Posterior vena cava (tissue), 2 donors: ENCODE data around the gene ADAM17. TPM values are rescaled to one million over a fixed set of nuclear protein-coding genes. Genes with fewer than 3 reads are reported as not detected.
"Not testable (repeated sequence)": the region's sequence is repeated elsewhere in the genome, so short reads cannot be mapped to it uniquely, and the experiment has no call there.

Experiments
- DNase-seq: peaks from one replicate; pipeline ENCODE4 v3.0.0-alpha.2; 2020; ENCODE audit warnings: low spot score
- intact Hi-C, 2 donors: fragments of 100-400 bp; cut with DNase I; formaldehyde crosslinking; loops; one replicate each; pipeline versions ENCODE4 v1.14.1 to v1.14.2; 2022 to 2023
- total RNA-seq, 2 donors: library from RNA; stranded (reverse); fragmentation: NEBNext Ultra II Directional; extraction: Animal tissue kit (Norgen Biotek cat#: 25700); gene quantifications; one replicate each; pipeline ENCODE4 v1.2.1, GENCODE V29; 2021
- donor health status: DM: yes; HTN: yes; CAD: no.
- donor health status: DM: yes; HTN: yes; CAD: no.

ADAM17 gene
- total RNA-seq, 2 donors from 2014 or later, result 24.8 to 34.9 TPM

DNA sequence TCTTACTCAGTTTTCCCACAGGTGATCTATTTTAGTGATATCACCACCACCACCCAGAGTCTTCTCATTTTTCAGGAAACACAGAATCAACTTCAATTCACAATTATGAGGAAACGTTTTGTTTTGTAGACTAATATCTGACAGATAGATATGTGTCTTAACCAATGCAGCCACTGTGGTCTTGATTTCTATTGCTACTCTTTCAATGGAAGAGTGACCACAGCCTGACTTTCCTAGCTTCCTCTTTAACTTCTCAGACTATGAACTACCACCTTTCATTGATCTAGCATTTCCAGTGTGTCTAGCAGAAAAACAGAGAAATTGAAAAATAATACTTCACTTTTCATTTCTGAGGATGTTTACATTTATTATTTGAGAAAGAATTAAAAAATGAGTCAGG is 20.5 kb downstream of the ADAM17 start:
- DNase-seq, result no peak
- intact Hi-C loops, result no loop called here

DNA sequence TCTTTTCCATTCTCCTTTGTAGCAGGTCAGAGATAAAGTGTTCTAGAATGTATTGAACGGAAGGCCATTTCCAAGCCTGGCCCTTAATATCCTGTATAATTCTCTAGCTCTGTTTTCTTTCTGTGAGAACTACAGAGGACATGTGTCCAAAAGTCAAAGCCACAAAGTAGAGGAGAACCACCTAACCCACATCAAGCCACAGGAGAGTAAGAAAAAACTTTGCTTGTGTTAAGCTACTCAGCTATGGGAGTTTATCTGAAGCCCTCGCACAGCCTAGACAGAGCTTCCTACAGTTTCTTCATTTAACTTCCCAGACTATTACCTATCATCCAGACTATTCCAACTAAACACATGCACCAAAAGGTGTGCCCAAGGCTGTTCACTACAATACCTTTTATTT is 22.0 kb downstream of the ADAM17 start:
- intact Hi-C loops, result no loop called here

DNA sequence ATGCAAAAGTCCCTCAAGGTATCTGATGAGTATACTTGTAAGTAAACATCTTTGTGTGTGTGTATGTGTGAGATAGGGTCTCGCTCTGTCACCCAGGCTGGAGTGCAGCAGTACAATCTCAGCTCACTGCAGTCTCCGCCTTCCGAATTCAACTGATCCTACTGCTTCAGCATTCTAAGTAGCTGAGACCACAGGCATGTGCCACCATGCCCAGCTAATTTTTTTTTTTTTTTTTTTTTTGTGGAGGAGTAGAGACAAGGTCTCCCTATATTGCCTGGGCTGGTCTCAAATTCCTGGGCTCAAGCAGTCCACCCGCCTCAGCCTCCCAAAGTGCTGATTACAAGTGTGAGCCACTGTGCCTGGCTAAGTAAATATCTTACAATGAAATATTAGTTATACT is 23.2 kb downstream of the ADAM17 start:
- DNase-seq, result no peak
- intact Hi-C loops, result no loop called here

More for the DNA sequence above, 22.0 kb downstream of the ADAM17 start:
- no peak for DNase-seq

DNA sequence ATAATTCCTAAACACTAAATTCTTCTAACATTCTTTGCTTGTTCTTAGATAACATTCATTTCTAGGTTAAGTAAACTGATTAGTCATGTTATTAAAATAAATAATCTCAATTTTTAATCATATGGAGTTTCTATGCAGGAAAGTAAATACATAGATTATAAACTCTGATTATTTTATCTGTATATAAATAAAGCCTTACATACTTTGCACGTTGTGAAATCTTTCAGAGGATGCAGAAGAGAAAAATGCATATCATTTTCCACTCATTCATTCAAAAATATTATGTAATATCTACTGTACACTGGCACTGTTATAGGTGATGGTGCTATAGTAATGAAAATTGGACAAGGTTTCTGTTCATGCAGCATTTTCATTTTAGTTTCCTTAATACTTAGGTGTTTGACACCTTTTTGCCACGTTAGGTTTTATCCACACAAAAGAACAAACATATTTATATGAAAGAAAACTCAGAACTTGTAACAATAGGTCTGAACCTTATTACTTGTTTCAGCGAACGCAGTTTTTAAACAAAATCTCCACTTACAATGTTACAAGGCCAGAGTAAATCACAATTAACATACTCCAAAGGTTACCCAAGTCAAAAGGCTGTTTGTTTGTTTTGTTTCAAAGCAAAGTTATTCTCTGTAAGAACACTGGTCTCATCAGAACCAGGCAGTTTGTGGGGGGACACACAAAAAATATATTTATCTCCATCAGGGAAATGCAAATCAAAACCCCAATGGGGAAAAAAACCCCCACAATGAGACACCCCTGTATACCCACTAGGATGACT is 27.4 kb downstream of the ADAM17 start:
- intact Hi-C loops, result no loop called here
- no peak for DNase-seq

DNA sequence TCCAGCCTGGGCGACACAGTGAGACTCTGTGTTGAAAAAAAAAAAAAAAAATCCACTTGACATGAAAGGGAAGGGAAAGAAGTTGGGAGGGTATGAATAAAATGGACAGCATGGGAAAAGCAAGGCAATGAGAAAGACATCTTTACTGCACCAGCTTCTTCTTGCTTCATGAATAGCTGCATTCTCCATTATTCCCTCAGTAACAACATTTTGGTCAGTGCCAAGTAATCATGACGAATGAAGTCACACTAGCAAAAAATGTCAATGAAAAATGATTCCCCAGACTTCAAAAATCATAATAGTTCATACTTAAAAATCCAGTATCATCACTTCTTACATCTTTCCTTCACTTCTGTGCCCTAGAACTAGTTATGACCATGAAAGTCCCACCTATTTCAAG is 30.4 kb downstream of the ADAM17 start:
- intact Hi-C loops, result no loop called here

DNA sequence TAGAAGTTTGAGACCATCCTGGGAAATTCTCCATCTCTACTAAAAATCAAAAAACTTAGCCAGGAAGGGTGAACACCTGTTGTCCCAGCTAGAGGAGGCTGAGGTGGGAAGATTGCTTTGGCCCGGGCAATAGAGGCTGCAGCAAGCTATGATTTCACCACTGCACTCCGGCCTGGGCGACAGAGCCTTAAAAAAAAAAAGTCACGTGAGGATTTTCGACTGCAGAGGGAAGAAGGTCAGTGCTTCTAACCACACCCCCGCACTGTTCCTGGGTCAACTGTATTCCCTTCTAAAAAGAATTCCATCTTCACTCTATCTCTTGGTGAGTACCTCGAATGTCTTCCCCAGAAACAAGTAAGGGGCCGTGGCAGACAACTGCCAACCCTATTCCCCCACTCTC is 31.3 kb downstream of the ADAM17 start:
- DNase-seq, result no peak
- intact Hi-C loops, result no loop called here

More for the DNA sequence above, 30.4 kb downstream of the ADAM17 start:
- no peak for DNase-seq

DNA sequence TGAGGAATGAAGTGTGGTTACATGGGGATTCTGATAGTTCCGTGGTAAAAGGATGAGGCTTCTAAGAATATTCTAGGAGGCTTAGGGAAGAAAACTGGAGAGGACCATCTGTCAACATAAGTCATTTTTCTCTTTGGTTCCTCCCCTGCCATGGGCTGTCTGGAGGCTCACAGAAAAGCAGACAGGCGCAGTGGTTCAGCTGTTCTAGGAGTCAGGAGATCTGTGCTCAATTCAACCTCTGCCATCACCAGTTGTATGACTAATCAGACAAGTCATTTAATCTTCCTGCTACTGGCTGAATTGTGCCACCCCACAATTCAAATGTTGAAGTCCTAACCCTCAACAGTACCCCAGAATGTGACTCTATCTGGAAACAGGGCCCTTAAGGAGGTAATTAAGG is 36.4 kb downstream of the ADAM17 start:
- intact Hi-C loops, result no loop called here
- no peak for DNase-seq

DNA sequence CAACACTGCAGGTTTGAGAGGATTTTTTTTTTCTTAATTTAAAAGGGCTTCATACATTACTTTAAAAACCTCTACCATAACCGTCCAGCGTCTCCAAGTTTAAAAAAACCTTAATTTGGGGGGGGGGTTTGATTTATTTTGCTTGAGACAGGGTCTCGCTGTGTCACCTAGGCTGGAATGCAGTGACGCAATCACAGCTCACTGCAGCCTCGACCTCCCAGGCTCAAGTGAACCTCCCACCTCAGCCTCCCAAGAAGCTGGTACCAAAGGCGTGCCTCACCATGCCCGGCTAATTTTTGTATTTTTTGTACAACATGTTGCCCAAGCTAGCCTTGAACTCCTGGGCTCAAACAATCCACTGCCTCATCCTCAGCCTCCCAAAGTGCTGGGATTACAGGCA is 36.9 kb downstream of the ADAM17 start:
- intact Hi-C loops, result no loop called here
- no peak for DNase-seq

DNA sequence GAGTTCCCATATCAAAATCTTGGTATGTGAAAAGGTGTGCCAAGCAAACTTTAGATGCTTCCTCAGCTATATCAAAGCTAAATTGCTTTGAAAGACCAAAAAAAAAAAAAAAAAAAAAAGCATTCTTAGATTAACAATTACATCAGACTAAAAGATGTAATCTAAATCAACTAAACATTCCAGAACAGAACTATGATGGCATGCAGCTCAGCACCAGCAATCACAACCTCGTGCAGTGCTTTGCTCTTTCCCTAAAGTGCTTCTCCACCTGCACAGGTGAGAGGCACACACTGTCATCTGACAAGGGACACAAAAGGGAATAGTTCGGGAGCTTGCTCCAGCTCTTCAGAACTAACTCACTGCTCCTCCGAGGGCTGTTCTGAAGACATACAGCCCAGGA is 37.5 kb downstream of the ADAM17 start:
- intact Hi-C loops, result no loop called here
- no peak for DNase-seq

DNA sequence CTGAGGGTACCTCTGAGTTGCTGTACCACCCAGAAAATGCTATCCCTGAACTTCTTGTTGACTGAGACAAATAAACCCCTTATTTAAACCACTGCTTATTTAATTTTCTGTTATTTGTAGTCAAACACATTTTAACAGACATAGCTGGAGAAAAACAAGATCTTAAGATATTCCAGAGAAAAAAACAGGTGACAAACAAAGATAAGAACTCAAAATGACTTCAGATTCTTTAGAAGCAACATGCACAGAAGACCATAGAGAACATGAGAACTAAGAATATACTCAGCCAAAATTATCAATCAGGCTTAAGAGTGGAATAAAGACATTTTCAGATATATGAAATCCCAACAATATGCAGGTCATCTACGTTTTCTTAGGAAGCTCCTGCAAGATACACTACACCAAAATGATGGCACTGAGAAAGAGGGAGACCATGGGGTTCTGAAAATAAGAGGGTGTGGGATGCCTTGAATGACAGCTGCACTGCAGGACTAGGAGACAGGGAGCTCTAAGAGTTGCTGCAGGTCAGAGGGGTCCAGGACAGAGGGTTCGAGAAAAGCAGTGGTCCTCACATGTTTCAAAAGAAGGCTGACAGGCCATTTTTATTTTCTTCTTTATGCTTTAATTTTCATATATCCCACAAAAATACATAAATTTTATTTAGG is 38.4 kb downstream of the ADAM17 start:
- intact Hi-C loops, result no loop called here
- no peak for DNase-seq

DNA sequence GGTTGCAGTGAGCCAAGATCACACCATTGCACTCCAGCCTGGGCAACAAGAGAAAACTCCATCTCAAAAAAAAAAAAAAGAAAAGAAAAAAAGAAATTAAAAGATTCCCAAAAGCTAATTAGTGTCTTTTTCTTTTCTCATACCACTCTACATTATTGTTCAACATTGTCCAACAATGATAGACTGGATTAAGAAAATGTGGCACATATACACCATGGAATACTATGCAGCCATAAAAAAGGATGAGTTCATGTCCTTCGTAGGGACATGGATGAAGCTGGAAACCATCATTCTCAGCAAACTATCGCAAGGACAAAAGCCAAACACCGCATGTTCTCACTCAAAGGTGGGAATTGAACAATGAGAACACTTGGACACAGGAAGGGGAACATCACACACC is 41.7 kb downstream of the ADAM17 start:
- DNase-seq, intact Hi-C loops: not testable (repeated sequence)

DNA sequence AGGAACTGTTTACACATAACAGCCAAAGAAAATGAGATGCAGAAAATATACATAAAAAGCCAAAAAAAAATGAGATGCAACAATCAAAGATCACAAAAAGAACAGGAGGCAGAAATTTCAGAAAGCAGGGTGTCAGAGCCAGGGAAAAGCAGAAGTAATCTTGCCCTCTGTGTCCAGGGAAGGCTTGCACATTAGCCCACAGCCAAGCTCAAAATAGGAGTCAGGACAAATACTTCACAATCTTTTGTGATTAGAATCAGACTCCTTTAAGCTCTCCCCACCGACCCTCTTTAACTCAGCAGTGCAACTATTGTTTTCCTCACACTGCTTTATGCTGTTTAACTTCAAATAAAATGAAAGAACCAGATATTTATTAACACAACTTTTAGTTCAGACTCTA is 46.7 kb downstream of the ADAM17 start:
- no peak for DNase-seq
- intact Hi-C loops, result no loop called here

DNA sequence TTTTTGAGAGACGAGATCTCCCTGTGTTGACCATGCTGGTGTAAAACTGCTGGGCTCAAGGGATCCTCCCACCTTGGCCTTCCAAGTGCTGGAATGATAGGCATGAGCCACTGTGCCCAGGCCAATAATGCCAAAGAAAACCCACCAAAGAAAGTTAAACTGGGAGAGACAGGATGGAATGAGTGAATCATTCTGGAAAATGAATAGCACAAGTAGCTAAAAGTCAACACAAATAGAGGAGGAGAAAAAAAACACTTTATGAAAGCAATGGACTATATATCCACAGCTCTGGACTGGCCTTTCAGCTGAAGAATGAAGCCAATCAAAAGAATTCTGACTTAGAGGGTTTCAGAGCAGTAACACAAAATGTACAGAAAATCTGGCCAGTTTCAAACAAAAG is 57.4 kb downstream of the ADAM17 start:
- DNase-seq, result no peak
- intact Hi-C loops, result no loop called here

DNA sequence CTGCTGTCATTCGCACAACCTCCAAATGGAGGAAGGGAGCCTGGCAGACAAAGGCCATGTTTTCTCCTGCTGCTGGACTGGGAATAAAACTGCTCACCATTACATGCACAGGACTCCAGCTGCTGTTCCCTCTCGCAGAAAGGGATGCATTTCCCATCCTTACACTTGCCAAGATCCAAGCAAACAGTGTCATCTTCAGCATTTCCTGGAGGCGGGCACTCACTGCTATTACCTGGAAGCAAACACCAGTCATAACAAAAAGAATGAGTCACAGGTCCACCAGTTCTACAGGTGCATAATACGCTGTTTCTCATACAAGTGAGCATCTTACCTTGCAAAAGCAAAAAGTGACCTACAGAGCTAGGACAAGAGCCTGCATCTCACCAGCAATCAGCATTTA is 58.6 kb downstream of the ADAM17 start:
- intact Hi-C loops, result no loop called here
- no peak for DNase-seq

DNA sequence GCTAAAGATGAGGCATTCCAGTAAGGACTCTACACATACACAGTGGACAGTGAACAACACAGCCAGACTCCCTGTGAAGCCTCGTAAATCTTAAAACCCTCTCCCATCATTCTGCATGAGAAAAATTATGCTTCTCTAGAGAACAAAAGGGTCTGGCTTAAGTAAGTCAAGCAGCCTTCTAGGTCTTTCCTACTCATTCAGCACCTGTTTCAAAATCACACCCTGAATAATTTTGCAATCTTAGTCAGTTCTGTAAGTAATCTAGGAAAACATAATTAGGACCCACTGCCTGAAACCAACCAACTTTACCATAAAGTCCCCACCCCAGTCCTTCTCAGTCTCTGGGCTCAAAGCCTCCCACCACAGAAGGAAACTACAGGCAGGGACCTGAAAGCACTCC is 61.5 kb downstream of the ADAM17 start:
- intact Hi-C loops, result no loop called here

DNA sequence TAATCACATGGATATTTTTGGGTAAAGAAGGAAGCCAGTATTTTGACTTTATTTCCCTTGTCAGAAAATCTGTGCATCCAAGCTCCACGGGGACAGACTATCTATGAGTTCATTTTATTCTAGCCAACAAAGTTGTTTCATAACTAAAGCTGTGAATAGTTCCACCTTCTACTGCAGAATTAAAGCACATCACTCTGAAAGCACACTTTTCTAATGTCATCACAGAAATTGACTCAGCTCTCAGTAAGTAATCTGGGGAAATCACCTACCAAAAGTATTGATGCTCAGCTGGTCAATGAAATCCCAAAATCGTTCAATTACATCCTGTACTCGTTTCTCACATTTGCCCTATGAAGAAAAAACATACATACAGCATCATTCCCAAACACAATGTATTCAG is 62.2 kb downstream of the ADAM17 start:
- no peak for DNase-seq
- intact Hi-C loops, result no loop called here

More for the DNA sequence above, 61.5 kb downstream of the ADAM17 start:
- no peak for DNase-seq

DNA sequence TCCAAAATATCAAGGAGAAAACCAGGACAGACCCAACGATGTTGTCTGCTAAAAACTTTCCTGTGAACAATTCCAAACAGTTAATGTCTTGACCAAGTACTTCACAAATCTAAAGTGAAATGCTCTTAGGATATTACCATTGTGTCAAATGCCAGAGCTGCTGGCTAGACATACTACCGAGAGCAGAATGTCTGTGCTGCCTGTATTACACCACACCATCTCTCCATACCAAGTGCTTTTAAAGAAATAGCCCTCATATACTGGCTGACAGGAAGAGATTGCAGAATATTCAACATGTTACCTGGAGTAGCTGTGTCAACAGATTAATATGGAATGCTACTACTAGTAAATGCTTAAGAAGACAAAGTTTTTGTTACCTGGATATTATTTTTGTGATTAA is 62.7 kb downstream of the ADAM17 start:
- no peak for DNase-seq
- intact Hi-C loops, result no loop called here

DNA sequence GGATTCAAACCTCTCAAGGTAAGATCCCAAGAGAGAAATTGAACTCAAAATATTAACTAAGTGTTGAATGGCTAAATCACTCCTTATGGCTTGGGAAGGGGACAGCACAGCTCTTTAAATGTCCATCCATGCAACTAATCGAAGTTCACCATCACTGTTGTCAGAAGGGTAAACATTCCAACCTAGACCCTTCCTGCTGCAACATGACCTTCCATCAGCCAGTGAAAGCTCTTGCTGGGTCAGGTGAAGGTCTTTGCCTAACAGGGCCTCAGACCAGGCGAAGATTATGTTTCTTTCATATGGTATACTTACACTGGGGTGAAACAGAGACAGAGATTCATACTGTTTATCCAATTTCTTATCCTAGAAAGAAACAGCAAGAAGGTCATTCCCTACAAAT is 64.8 kb downstream of the ADAM17 start:
- no peak for DNase-seq
- intact Hi-C loops, result no loop called here

DNA sequence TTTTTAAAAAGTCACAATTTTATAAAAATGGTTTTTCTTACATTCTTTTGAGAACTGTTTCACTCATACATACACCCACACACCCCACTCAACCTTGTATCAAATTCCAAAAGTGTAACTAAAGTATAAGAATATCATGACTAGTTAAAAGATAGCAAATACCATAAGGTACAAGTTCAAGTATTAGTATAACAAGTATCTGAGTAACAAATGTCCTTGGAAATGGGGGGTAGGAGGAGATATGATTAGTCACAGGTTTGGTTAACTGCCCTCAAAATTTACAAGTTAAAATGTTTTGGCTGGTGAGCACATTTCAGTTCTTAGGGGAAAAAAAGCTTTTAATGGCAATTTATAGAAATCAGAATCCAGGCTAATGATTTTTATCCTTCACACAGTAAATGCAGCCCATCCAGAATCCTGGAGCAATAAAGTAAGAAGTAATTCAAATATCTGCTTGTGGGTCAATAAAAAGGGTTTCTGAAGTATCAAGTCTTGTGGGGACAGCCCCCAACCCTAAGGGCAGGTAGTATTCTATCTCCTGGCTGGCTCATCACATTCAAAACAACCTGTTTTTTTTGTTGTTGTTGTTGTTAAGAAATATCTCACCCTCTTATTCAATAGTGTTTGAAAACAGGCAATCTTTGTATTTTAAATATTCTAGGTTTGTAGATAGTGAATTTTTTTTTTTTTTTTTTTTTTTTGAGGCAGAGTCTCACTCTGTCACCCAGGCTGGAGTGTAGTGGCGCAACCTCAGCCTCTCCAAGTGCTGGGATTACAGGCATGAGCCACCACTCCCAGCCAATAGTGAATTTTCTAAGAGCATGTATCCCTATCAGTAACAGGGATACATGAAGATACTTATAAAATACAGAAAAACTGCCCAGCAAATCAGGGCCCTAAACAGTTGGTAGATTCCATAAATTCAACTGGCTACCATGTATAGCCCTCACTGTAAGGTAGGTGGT is 66.8 kb downstream of the ADAM17 start:
- DNase-seq, result no peak
- intact Hi-C loops, result no loop called here

DNA sequence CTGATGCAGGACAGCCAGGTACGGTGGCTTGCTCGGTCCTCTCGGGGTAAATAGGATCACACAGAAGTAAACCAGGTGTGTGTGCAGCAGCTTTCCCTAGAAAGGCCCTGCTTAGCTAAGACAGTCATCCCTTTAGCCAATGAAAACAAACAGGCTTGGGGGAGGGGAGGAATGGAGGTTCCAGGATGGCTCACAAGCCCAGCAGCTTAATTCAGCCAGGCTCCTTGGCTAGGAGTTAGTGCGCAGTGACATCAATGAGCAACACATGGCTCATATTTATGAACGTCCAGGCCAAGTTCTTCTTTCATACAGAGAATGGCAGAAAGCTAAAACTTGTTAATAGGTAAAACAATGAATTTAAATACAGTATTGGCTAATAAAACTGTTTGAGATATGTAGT is 71.1 kb downstream of the ADAM17 start:
- no peak for DNase-seq
- intact Hi-C loops, result no loop called here
